Activated CD4-positive, alpha-beta T cell treated with anti-CD3 and anti-CD28 coated beads, Interleukin-2, amount 50 U/mL, for 1 hour (primary cell): ENCODE data around the gene CTAGE9.
"Not testable (repeated sequence)": the region's sequence is repeated elsewhere in the genome, so short reads cannot be mapped to it uniquely, and the experiment has no call there.

Experiments
- DNase-seq: peaks from one replicate; pipeline ENCODE4 v3.0.0-alpha.2; 2020

Gene CTAGE9

DNA sequence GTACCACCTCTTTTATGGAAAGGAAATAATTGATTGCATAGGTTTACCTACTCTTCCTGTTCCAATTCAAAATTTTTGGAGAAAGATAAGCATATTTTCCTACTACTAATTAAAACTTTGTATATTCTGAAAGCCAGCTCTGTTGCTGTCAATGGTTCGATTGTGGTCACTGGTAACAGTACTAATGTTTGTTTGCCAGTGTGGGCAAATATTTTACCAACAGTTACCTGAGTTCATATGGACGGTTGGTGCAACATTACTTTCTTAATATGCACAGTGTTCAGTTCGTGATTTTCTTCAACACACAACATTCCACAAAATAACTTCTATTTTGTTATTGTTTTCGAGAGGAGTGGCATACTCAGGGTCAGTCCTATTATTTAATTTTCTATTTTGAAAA, 17.1 kb upstream of the CTAGE9 start:
- DNase-seq, result no peak

DNA sequence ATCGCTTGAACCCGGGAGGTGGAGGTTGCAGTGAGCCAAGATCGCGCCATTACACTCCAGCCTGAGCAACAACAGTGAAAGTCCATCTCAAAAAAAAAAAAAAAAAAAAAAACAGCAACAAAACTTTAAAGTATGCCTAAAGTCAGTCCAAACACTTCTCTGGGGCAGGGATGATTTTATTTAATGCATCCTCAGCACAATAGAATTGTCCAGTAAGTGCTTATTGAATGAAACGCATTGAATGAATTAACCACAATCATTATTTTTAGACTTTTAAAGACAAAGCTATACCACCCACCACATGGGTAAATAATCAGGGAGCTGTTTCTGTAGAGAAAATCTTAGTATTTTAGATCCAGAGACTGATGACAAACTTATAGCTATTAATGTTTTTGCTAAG, 16.6 kb upstream of the CTAGE9 start:
- DNase-seq, result no peak

- DNase-seq, result no peak
Measured at GRCh38 chr6:131724114-131724513, 13.3 kb upstream of the CTAGE9 start.

GRCh38 chr6:131721161-131721560, 10.3 kb upstream of the CTAGE9 start:
- DNase-seq, result no peak

- DNase-seq, result no peak
Measured at GRCh38 chr6:131717836-131718542, 7.2 kb upstream of the CTAGE9 start.

DNA sequence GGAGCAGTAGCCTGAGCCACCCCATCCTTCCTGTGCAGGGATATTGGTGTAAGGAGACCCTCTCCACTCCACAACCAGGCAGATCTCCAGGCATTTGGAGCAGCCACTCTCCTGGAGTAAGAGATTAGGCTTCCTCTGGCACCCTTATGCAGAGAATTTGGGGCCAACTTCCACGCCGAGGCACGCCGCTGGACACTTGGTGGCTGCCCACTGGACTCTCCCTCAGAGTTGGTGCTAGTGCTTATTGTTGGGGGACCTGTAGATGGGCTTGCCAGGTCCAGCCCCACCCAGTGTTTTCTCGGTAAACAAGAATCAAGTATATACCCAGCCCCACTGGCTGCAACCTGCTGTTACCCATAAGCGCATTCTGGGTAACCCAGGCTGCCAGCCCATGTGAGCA, 4.8 kb upstream of the CTAGE9 start:
- DNase-seq, result not testable (repeated sequence)

DNA sequence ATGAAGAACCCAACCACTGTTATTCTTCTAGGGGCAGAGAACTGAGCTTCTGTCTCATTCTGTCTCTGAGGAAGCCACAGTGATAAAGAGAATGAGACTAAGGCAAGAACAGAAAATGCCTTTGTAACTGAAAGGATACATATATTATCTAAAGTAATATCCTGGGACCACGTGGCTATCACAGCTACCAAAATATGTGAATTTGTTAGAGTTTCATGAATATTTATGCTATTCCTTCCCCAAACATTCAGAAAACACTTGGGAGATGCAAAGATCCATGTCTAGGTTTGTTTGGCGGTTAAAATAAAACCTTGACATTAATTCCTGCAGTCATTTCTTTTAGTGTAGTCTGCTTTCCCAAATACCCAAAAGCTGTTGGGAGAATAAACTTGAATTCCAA, 6.9 kb downstream of the CTAGE9 start:
- DNase-seq, result not testable (repeated sequence)

- not testable (repeated sequence) for DNase-seq
Measured at GRCh38 chr6:131700851-131701250, 10.0 kb downstream of the CTAGE9 start.

- DNase-seq, result no peak
Measured at GRCh38 chr6:131696956-131697355, 13.9 kb downstream of the CTAGE9 start.

DNA sequence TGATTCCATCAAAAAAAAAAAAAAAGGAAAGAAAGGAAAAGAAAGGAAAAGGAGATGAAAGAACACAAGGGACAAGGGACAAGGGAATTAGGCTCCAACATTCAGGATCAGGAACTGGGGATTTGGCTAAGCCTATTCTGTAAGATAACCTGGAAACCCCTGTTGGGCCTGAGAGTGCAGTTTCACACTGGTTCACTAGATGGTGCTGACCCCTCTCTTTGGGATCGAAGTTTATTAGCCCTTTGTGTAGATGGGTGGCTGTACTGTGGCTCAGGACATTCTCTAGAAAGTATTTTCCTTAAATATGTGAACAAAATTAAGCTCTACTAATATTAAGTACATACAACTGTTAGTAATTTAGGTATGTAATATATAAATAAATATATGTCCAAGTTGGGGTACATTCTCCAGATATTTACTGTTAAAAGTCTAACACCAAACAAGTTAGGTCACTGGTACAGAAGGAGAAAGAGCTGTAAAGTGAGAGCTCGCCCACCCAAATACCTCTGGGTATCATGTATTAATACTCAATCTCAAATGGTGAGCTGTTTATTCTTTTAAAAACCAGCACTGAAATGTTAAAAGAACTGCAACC, 15.9 kb downstream of the CTAGE9 start:
- DNase-seq, result peak; percentile 1

DNA sequence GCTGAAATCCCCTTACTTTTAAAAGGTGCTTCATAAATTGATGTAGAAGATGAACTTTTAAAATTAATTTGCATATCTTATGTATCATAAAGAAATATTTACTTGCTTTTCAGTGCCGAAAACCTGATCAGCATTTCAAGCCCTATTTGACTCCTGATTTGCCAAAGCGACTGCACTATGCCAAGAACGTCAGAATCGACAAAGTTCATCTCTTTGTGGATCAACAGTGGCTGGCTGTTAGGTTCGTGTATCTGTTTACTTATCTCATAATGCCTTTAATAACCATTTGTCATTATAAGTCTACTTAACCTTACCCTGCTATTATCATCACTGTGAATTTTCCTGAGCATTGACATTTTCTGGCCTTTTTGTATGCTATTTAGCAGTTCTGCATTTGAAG, 17.4 kb downstream of the CTAGE9 start:
- DNase-seq, result no peak

GRCh38 chr6:131692589-131692988, 18.2 kb downstream of the CTAGE9 start:
- DNase-seq, result no peak

GRCh38 chr6:131692031-131692430, 18.8 kb downstream of the CTAGE9 start:
- no peak for DNase-seq

DNA sequence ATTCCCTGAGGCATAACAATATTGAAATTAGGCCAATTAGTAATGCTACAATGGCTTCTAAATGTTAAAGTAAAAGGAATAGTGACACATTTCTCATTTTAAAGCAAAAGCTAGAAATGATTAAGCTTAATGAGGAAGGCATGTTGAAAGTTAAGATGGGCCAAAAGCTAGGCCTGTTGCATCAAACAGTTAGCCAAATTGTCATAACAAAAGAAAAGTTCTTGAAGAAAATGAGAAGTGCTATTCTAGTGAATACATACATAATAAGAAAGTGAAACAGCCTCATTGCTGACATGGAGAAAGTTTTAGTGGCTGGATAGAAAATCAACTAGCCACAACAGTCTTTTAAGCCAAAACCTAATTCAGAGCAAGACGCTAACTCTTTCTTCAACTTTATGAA, 22.5 kb downstream of the CTAGE9 start:
- DNase-seq, result no peak

DNA sequence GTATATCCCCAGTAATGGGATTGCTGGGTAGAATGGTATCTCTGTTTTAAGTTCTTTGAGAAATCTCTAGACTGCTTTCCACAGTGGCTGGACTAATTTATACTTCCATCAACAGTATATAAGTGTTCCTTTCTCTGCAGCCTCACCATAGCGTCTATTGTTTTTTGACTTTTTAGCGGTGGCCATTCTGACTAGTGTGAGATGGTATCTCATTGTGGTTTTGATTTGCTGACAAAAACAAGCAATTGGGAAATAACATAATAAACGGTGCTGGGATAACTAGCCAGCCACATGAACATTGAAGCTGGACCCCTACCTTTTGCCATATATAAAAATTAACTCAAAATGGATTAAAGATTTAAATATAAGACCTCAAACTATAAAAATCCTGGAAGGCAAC, 23.8 kb downstream of the CTAGE9 start:
- no peak for DNase-seq

DNA sequence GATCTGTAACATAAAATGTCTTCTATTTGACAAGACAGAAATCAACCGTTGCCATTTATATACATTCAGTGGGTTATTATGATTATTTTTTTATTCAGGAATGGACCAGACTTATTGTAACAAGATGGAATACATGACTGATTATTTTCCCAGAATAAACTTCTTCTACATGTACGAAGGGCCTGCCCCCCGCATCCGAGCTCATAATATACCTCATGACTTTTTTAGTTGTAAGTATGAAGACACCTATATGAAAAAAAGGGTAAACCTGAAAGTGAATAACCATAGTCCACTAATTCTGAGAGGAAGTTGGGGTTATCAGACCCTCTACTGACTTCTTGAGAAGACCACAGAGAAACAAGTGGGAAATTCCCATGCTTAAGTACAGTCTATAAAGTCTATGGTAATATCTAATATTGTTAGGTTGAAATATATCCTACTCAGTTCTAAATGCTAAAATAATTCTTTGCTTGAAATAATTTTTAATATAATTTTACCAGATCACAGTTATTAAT, 25.5 kb downstream of the CTAGE9 start:
- DNase-seq, result no peak

- DNase-seq, result no peak
Measured at GRCh38 chr6:131683479-131683878, 27.3 kb downstream of the CTAGE9 start.

DNA sequence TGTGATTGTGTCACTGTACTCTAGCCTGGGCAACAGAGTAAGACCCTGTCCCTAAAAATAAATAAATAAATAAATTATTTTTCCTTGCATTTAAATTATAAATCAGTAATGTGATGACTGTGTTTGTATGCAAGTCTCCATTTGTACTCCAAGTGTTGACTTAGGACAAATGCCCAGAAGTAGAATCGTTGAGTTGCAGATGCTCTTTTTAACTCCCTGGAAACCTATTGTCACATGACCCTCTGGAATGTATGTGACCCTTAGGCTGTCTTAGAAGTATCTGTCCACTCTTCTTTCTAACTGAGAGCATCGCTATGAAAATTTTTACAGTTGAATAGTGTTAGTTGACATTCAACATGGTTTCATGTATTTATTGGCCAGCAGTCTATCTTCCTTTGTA, 28.4 kb downstream of the CTAGE9 start:
- DNase-seq, result no peak

GRCh38 chr6:131681585-131681984, 29.2 kb downstream of the CTAGE9 start:
- DNase-seq, result no peak

DNA sequence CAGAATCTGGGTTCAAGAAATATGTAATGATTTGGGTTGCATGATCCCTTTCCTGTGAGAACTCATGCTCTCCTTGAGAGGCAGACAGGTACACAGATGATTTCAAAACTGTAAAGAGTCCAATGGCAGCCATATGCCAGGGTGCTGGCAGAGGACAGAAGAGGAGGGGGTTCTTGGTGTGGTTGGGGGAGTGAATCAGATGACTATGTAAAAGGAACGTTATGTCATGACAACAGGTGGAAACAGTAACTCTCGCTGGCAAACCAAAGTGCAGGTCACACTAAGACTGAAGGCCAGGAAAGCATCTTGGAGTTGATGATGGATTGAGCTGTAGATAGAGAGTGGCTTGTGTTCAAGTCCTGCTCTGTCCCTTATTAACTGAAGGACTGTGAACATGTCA, 29.9 kb downstream of the CTAGE9 start:
- DNase-seq, result no peak

DNA sequence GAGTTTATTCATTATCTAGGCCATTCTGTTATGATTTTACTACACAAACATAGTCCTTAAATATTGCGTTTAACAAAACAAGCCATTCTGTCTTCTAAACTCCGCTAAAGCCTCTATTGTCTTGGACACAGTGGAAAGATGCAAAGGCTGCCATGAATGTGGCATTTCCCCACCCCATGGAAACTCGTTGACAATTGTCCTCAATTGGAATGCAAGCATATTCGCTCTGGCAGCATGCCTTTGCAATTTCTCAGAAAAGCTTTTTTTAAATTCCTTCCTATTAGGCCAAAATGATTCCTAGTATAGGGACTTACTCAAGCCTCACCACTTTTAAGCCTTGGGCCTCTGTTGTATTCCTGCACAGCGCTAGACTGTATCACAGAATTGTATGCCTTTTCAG, 32.4 kb downstream of the CTAGE9 start:
- DNase-seq, result no peak

- DNase-seq, result no peak
Measured at GRCh38 chr6:131673184-131673583, 37.6 kb downstream of the CTAGE9 start.

- DNase-seq, result no peak
Measured at GRCh38 chr6:131669891-131670290, 40.9 kb downstream of the CTAGE9 start.

- no peak for DNase-seq
Measured at GRCh38 chr6:131663578-131664165, 47.1 kb downstream of the CTAGE9 start.
